NCI-H2081 treated with DMSO at 0.1 percent for 48 hours (cell line): ENCODE results near the gene CTNNBL1.
"Not testable (repeated sequence)": the region's sequence is repeated elsewhere in the genome, so short reads cannot be mapped to it uniquely, and the experiment has no call there.

Experiments used
- DNase-seq: peaks from one replicate; lab custom pipeline; 2025; lab: John Stamatoyannopoulos, UW

The CTNNBL1 gene, protein sequence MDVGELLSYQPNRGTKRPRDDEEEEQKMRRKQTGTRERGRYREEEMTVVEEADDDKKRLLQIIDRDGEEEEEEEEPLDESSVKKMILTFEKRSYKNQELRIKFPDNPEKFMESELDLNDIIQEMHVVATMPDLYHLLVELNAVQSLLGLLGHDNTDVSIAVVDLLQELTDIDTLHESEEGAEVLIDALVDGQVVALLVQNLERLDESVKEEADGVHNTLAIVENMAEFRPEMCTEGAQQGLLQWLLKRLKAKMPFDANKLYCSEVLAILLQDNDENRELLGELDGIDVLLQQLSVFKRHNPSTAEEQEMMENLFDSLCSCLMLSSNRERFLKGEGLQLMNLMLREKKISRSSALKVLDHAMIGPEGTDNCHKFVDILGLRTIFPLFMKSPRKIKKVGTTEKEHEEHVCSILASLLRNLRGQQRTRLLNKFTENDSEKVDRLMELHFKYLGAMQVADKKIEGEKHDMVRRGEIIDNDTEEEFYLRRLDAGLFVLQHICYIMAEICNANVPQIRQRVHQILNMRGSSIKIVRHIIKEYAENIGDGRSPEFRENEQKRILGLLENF

DNA sequence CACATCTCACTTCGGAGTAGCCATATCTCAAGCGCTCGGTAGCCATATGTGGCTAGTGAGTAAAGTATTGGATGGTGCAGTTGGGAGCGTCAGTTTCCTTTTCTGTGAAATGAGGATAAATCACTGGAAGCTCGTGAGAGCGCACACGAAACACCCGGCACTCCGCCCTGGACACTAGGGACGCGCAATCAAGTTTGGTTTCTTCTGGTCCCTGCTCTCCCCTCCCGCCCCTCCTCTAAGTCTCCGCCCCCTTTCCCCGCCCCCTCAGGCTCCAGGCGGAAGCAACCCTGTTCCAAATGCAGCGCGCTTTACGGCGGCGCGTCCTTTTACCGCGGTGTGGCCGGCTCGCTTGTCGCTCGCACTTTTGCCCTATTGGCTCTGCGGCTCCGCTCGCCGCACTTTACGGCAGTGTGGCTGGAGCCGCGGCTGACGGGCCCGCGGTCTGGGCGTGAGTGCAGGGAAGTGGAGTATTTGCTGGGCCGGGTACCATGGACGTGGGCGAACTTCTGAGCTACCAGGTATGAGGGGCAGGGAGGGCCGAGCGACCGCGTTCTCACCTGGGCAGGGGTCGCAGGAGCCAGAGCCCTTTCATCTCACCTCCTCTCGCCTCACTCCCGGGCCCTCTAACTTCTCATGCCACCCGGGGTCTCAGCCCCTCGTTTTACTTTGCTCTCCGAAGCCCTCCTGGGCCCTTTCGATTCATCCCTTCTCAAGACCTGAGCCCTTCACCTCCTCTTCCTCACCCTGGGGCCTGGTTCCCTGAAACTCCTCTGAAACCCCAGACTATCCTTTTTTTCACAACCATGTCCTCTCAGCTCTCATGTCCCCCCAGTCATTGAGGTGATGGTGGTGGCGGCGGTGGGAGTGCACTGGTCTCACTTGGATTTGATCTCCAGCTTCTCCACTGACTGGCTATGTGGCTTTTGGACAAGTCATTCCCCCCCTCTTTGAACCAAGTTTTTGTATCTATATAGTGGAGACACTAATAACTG lies at the start of gene CTNNBL1:
Gene CTNNBL1, plus strand, starts transcription at position 396 of the 992 bp plus-strand sequence. Its CDS starts 93 bp downstream, at position 489.
- DNase-seq = peak; percentile 59

- DNase-seq = no peak
Observed at GRCh38 chr20:37644605-37645004, 49.2 kb upstream of the CTNNBL1 start.

GRCh38 chr20:37647946-37648345 lies 45.9 kb upstream of the CTNNBL1 start:
- no peak for DNase-seq

- DNase-seq = no peak
Observed at GRCh38 chr20:37649017-37649416, 44.8 kb upstream of the CTNNBL1 start.

DNA sequence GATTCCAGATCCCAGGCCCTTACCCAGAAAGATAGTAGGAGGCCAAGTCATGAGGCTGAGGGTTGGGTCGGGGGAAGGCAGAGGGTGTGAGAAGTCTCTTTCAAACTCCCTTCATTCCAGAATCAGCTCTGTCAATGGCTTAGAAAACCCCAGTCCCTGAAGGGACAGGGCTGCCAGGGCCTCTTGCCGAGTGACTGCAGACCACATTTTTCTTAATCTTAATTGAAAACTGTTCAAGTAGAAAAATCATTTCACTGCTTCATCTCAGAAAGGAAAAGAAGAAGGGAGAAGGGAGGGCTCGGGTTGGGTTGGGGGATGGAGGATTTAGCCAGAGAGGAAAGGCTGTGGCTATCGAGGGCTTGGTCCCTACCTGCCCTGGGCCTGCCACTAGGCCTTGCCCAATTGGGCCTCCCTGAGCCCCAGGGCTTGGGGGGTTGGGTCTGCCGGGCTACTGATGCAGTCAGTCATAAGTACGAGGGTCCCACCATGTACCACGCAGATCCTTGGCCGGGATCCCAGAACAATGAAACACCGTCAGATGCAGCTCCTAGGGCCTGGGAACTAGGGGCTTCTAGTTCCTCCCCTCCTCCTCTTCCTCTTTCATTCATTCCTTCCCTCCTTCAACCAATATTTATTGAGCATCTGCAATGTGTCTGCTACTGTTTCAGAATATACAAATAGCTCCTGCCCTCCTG lies 44.0 kb upstream of the CTNNBL1 start:
- no peak for DNase-seq

- DNase-seq = no peak
Observed at GRCh38 chr20:37650661-37651060, 43.2 kb upstream of the CTNNBL1 start.

DNA sequence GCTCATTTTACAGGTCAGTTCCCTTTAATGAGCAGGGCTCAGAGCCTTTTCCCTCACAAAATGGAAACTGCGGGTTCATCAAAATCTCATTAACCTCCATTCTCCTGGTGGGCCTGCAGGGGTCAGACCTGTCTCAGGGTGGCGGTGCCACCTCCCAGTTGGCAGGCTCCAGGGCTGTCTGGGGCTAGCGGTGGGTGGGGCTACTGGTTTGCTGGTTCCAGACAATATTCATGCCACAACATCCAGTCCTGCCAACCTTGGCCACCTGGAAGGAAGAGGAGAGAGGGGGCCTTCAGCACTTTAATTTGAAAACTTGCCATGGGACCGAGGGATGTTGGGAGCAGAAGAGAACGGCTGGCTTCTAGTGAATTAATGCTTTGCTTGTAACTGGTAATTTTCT lies 41.9 kb upstream of the CTNNBL1 start:
- DNase-seq = no peak

DNA sequence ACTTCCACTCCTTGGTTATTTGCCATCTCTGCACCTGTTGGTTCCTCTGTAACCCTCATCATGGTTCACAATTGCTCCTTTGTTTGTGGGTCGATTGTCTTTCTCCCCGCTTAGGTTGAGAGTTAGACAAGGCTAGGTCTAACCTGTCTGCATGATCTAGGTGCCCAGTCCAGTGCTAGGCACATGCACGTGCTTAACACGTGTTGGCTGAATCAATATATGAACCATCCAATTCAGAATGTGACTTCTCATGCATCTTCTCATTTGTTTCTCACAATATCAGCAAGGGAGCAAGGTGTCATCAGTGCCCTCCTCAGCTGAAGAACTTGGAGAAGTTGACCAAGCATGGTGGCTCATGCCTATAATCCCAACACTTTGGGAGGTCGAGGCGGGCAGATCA lies 36.9 kb upstream of the CTNNBL1 start:
- DNase-seq = no peak

- no peak for DNase-seq
Observed at GRCh38 chr20:37657924-37658804, 35.7 kb upstream of the CTNNBL1 start.

- DNase-seq = no peak
Observed at GRCh38 chr20:37661519-37661918, 32.3 kb upstream of the CTNNBL1 start.

- no peak for DNase-seq
Observed at GRCh38 chr20:37662308-37662707, 31.5 kb upstream of the CTNNBL1 start.

DNA sequence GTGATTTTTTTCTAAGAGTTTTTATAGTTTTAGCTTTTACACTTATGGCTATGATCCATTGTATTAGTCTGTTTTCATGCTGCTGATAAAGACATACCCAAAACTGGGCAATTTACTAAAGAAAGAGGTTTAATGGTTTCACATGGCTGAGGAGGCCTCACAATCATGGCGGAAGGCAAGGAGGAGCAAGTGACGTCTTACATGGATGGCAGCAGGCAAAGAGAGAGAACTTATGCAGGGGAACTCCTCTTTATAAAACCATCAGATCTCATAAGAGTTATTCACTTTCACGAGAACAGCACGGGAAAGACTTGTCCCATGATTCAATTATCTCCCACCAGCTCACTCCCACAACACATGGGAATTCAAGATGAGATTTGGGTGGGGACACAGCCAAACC lies 29.2 kb upstream of the CTNNBL1 start:
- not testable (repeated sequence) for DNase-seq

GRCh38 chr20:37668166-37668565 lies 25.7 kb upstream of the CTNNBL1 start:
- no peak for DNase-seq

- DNase-seq = no peak
Observed at GRCh38 chr20:37669062-37669772, 24.6 kb upstream of the CTNNBL1 start.

- DNase-seq = no peak
Observed at GRCh38 chr20:37669773-37670236, 24.0 kb upstream of the CTNNBL1 start.

- no peak for DNase-seq
Observed at GRCh38 chr20:37670351-37670791, 23.5 kb upstream of the CTNNBL1 start.

GRCh38 chr20:37672143-37672542 lies 21.7 kb upstream of the CTNNBL1 start:
- no peak for DNase-seq

GRCh38 chr20:37673444-37673843 lies 20.4 kb upstream of the CTNNBL1 start:
- DNase-seq = no peak

DNA sequence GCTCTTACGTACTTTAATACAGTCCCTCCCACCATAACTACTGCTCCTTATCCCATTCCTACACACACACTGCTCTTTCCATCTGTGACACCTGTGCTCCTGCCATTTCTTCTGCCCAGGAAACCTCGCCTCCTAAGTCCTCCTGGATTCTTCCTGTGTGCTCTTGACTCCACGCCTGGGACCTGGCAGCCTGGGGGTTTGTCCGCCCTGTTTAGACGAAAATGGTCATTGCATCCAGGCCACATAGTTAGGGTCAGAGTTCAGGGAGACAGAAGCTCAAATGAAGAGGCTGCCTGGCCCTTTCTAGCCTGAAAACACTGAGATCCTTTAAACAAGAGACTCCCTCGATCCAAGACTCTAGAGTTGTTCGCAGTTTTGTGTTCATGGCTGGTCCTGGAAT lies 17.4 kb upstream of the CTNNBL1 start:
- DNase-seq = no peak
